ENCODE results near the gene AGRN. TPM values are rescaled to one million over a fixed set of nuclear protein-coding genes. Genes with fewer than 3 reads are reported as not detected.

Gene AGRN
- total and polyA plus RNA-seq, 2 of the 4 experiments (the other 2 are of a cell fraction): 8.1 to 115 TPM

- Histone ChIP-seq H3K4me2 (ENCODE audit: low read depth, low read length) (no peak overlapping the region), H3K18ac (ENCODE audit: low read depth, low read length) (no peak overlapping the region), H3K4me1 (ENCODE audit: control insufficient read depth, insufficient read depth, low read length) (no peaks in the 10 kb centered on the region), H3K9ac (ENCODE audit: low read depth, low read length) (no peak overlapping the region), H3K9me3 (ENCODE audit: control insufficient read depth, insufficient read depth, low read length) (no peaks in the 10 kb centered on the region), H2AFZ (replicated peaks; ENCODE audit: low read length, poor library complexity) (no peak overlapping the region), H3K27me3 (ENCODE audit: control insufficient read depth, insufficient read depth, low read length) (no peaks in the 10 kb centered on the region), H4K91ac (ENCODE audit: insufficient read depth, low read depth, low read length) (no peak overlapping the region), H3K36me3 (ENCODE audit: control insufficient read depth, insufficient read depth, low read length) (peaks cover 4% of the 10 kb centered on the region), H3K4ac (ENCODE audit: low read depth, low read length) (no peak overlapping the region), H3K9me1 (ENCODE audit: insufficient read depth, low read length) (no peaks in the 10 kb centered on the region), H3K56ac (ENCODE audit: extremely low read depth, insufficient read depth, low read length) (no peak overlapping the region), H4K8ac (ENCODE audit: low read depth in 2 of 2, low read length in 2 of 2) (no peak overlapping the region), H3K27ac (ENCODE audit: insufficient read depth, low read length) (no peak overlapping the region), H3K23ac (ENCODE audit: low read depth, low read length) (no peak overlapping the region), H3K14ac (replicated peaks; ENCODE audit: low read depth, low read length) (no peak overlapping the region), H2BK5ac (ENCODE audit: low read depth, low read length, poor library complexity, severe bottlenecking) (no peak overlapping the region), H2BK15ac (ENCODE audit: low read depth, low read length) (no peak overlapping the region), H4K20me1 (ENCODE audit: insufficient read depth, low read length) (no peaks in the 10 kb centered on the region; the same call in 1 of the 2 replicates), H3K4me3 (ENCODE audit: insufficient read depth, low read depth, low read length) (no peak overlapping the region), H2BK20ac (ENCODE audit: low read depth, low read length) (no peak overlapping the region), H4K5ac (ENCODE audit: low read depth, low read length) (no peak overlapping the region), H2BK120ac (ENCODE audit: low read depth, low read length) (no peak overlapping the region), H2AK9ac (replicated peaks; ENCODE audit: low read depth, low read length, poor library complexity) (no peak overlapping the region), H3K79me1 (ENCODE audit: low read depth in 1 of 2, low read length in 2 of 2) (no peaks in the 10 kb centered on the region), H2AK5ac (ENCODE audit: low read depth, low read length) (no peak overlapping the region)
- dilution Hi-C loops (cut with HindIII; ENCODE audit: low sequenced_read_pairs, unreplicated experiment): no loop called here
- TF ChIP-seq USF2 (IDR thresholded peaks at IDR 0.05; ENCODE audit: low read depth, low read length) (no peak), CTCF (conservative IDR thresholded peaks at IDR 0.05; ENCODE audit: low read depth, low read length) (no peak), CHD1 (IDR thresholded peaks at IDR 0.05; ENCODE audit: low read depth, low read length) (no peak), FOS (IDR thresholded peaks at IDR 0.05; ENCODE audit: low read depth, low read length) (no peak), MAFK (IDR thresholded peaks at IDR 0.05; ENCODE audit: low read depth, low read length) (no peak), RCOR1 (IDR thresholded peaks at IDR 0.05; ENCODE audit: insufficient replicate concordance, low read length) (no peak), RFX5 (IDR thresholded peaks at IDR 0.05; ENCODE audit: low read depth, low read length) (no peak), SMC3 (IDR thresholded peaks at IDR 0.05; ENCODE audit: low read depth, low read length) (no peak), RAD21 (IDR thresholded peaks at IDR 0.05; ENCODE audit: low read length) (no peak), CEBPB (IDR thresholded peaks at IDR 0.05; ENCODE audit: low read depth, low read length) (no peak)
- TF ChIP-seq, protein P1, sequence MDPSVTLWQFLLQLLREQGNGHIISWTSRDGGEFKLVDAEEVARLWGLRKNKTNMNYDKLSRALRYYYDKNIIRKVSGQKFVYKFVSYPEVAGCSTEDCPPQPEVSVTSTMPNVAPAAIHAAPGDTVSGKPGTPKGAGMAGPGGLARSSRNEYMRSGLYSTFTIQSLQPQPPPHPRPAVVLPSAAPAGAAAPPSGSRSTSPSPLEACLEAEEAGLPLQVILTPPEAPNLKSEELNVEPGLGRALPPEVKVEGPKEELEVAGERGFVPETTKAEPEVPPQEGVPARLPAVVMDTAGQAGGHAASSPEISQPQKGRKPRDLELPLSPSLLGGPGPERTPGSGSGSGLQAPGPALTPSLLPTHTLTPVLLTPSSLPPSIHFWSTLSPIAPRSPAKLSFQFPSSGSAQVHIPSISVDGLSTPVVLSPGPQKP (IDR thresholded peaks at IDR 0.05; ENCODE audit: borderline replicate concordance, low read depth, low read length): no peak
- 98% methylated on average over 7 of the region's 38 CpGs; no CpG with 5 or more reads in 1 of the 2 experiments for WGBS, 2 experiments (ENCODE audit: extremely low coverage in 2 of 2, insufficient read length in 1 of 2)
- no peak for ATAC-seq (ENCODE audit: low read depth)
- intact Hi-C loops (cut with micrococcal nuclease): no loop called here
- ChIA-PET CTCF (no interaction called here), POLR2A (ENCODE audit: unreplicated experiment) (no interaction called here)
- in situ Hi-C loops (cut with MboI; ENCODE audit: low sequenced_read_pairs): no loop called here
- no peak for DNase-seq
- no TSS peak for BruUV-seq (replicated peaks)
Measured at GRCh38 chr1:1087351-1088028, 67.6 kb downstream of the AGRN start.

All from IMR-90 (cell line).